Left ventricle myocardium inferior (tissue), 1 donor: ENCODE data around the gene DMGDH. TPM values are rescaled to one million over a fixed set of nuclear protein-coding genes. Genes with fewer than 3 reads are reported as not detected.

Experiments
- DNase-seq: peaks from one replicate; pipeline ENCODE4 v3.0.0-alpha.2; 2020
- H3K27ac ChIP-seq: fragments of 200-600 bp; replicated peaks from 2 replicates; pipeline ENCODE4 v1.8.0; 2021
- H3K27me3 ChIP-seq: fragments of 200-600 bp; 2 replicates; pipeline ENCODE4 v1.8.0; 2021; ENCODE audit warnings: low read depth
- H3K36me3 ChIP-seq: fragments of 200-600 bp; 2 replicates; pipeline ENCODE4 v1.8.0; 2021
- H3K4me1 ChIP-seq: fragments of 200-600 bp; 2 replicates; pipeline ENCODE4 v1.8.0; 2021
- H3K4me3 ChIP-seq: fragments of 200-600 bp; 2 replicates; pipeline ENCODE4 v1.8.0; 2021; ENCODE audit warnings: mild to moderate bottlenecking, moderate library complexity
- H3K9me3 ChIP-seq: fragments of 200-600 bp; replicated peaks from 2 replicates; pipeline ENCODE4 v1.8.0; 2021
- intact Hi-C: fragments of 100-400 bp; cut with micrococcal nuclease; formaldehyde crosslinking; loops from one replicate; pipeline ENCODE4 v1.11.0; 2022
- total RNA-seq: library from RNA; stranded (reverse); fragmentation: NEBNext Ultra II Directional; extraction: Animal tissue kit (Norgen Biotek cat#: 25700); gene quantifications from one replicate; pipeline ENCODE4 v1.2.1, GENCODE V29; 2021
- TF ChIP-seq, protein P1 (sequence below): fragments of 200-600 bp; IDR thresholded peaks from 2 replicates; pipeline ENCODE4 v1.8.0; 2021; ENCODE audit warnings: antibody characterized with exemption, mild to moderate bottlenecking, borderline replicate concordance
- donor health status: DM: no; HTN: yes; CAD: no; lungs with severe emphysema.

Gene DMGDH
- total RNA-seq, 1 donor from 2014 or later = 2.4 TPM

DNA sequence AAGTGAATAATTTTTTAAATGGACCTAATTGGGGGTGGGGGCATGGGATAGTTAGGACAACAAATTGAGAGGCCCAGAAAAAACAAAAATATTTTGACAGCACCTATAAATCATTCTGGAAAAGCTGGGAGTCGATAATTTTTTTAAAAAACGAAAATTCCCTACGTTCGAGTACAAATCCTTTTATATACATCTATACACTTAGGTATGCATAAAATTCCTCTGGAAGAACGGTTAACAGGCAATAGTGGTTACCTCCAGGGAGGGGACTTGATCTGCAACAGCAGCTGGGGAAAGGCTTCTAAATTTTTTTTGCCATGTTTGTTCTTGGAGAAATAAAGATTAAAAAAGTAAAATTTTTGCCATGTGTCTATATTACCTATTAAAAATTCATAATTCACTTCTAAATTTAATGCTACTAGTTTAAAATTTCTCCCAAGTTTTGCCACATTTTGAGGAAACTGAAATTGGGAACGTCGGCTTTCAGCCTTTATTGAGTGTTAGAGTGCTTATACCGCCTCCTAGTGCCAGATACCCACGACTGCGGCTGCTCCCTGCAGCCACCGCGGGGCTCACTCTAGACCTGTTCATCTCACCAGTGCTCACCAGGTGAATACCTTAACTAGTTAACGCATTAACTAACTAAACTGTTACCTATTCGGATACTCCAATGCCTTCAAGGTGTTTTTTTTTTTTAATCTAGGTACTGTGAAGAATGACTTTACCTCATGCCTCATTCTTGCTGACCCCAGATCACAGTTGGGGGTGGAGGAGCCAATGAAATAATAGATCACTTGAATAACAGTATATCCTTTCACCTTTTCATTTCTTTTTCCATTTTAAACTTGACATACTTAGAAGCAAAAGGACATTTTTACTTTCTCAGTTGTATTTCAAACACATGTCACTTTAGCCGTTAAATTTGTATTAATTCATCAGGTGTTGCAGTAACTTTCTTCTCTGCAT, 40.3 kb upstream of the DMGDH start:
- no peak overlapping the region for H3K4me3 ChIP-seq
- peak; percentile 23 for DNase-seq
- intact Hi-C loops = loop anchor here (5.0 kb wide), 1 partner anchor 83 kb away; no protein-coding TSS in a partner anchor
- H3K27ac ChIP-seq = no peak overlapping the region
- no peaks in the 10 kb centered on the region for H3K9me3 ChIP-seq
- peaks cover 18% of the 10 kb centered on the region for H3K4me1 ChIP-seq
- TF ChIP-seq, protein P1, sequence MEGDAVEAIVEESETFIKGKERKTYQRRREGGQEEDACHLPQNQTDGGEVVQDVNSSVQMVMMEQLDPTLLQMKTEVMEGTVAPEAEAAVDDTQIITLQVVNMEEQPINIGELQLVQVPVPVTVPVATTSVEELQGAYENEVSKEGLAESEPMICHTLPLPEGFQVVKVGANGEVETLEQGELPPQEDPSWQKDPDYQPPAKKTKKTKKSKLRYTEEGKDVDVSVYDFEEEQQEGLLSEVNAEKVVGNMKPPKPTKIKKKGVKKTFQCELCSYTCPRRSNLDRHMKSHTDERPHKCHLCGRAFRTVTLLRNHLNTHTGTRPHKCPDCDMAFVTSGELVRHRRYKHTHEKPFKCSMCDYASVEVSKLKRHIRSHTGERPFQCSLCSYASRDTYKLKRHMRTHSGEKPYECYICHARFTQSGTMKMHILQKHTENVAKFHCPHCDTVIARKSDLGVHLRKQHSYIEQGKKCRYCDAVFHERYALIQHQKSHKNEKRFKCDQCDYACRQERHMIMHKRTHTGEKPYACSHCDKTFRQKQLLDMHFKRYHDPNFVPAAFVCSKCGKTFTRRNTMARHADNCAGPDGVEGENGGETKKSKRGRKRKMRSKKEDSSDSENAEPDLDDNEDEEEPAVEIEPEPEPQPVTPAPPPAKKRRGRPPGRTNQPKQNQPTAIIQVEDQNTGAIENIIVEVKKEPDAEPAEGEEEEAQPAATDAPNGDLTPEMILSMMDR = peak; percentile 67
- H3K27me3 ChIP-seq = peaks cover 91% of the 10 kb centered on the region
- no peaks in the 10 kb centered on the region for H3K36me3 ChIP-seq

DNA sequence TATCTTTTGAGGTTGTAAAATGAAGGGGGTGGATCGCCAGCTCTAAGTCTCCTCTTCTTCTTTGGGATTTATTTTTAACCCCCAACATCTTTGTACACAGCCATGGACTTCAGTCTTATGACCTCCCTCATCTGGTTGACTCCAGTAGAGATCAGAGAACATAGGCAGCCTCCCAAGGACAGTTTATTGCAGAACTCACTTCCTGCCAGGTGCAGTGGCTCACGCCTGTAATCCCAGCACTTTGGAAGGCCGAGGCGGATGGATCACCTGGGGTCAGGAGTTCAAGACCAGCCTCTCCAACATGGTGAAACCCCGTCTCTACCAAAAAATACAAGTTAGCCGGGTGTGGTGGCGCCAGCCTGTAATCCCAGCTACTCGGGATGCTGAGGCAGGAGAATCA, 39.3 kb upstream of the DMGDH start:
- no peaks in the 10 kb centered on the region for H3K36me3 ChIP-seq
- H3K27me3 ChIP-seq = peaks cover 86% of the 10 kb centered on the region
- intact Hi-C loops = no loop called here
- H3K4me1 ChIP-seq = peaks cover 18% of the 10 kb centered on the region
- no peak overlapping the region for H3K4me3 ChIP-seq
- no peaks in the 10 kb centered on the region for H3K9me3 ChIP-seq
- TF ChIP-seq, protein P1 = no peak
- DNase-seq = no peak
- no peak overlapping the region for H3K27ac ChIP-seq

DNA sequence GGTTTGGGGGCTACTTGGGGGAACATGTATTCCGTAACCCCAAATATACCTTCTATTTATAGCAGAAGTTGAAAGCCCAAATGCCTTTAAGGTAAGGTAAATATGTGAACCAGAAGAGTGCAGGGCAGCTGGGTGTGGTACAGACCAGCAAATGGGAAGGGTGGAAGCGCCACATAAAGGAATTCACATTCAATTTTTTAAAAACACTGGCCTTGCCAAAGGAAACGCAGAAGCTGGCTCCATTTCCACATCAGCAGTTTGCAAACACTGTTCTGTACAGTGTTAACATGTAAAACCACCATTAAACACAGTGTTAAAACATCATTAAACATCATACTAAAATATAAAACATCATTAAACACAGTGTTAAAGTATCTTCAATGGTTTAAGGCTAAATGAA, 38.6 kb upstream of the DMGDH start:
- H3K27ac ChIP-seq = no peak overlapping the region
- TF ChIP-seq, protein P1 = no peak
- intact Hi-C loops = no loop called here
- H3K9me3 ChIP-seq = no peaks in the 10 kb centered on the region
- peaks cover 78% of the 10 kb centered on the region for H3K27me3 ChIP-seq
- no peak overlapping the region for H3K4me3 ChIP-seq
- peaks cover 18% of the 10 kb centered on the region for H3K4me1 ChIP-seq
- no peak for DNase-seq
- no peaks in the 10 kb centered on the region for H3K36me3 ChIP-seq

DNA sequence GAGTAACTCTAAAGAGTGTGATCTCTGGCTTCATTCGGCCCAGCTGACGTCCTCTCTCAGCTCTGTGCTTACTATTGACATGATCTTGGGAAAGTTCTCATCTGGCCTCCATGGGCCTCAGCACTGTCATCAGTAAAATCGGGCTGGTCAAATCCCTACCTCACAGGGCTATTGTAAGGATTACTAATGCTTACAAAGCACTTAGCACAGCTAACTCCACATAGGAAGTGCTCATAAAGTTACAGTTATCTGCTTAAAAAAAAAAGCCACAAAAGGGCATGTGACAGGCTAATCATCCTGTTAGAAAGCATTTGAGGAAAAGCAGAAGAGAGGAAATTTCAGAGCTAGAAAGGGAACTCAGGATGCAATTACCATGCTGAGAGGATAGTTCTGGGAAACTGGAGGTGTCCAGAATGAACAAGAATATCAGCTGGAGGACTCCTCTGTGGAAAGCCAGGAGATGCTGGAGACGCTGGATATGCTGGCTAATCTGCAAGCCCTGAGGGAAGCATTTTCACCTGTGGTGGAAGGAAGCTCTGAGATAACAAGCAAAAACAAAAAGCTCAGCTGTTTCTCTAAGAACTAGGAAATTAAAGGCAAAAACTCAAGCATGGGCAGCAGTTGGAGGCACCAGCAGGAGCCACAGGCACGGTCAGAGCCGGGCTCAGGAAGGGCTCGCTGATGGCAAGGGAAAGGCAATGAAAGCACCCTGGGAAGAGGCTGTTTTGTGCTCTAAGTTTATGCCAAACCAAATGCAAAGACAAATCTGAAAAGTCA, 37.7 kb upstream of the DMGDH start:
- Histone ChIP-seq H3K36me3 (no peaks in the 10 kb centered on the region), H3K27ac (no peak overlapping the region), H3K4me3 (no peak overlapping the region), H3K9me3 (no peaks in the 10 kb centered on the region), H3K4me1 (peaks cover 15% of the 10 kb centered on the region), H3K27me3 (peaks cover 70% of the 10 kb centered on the region)
- intact Hi-C loops = no loop called here
- TF ChIP-seq, protein P1 = no peak
- DNase-seq = no peak

DNA sequence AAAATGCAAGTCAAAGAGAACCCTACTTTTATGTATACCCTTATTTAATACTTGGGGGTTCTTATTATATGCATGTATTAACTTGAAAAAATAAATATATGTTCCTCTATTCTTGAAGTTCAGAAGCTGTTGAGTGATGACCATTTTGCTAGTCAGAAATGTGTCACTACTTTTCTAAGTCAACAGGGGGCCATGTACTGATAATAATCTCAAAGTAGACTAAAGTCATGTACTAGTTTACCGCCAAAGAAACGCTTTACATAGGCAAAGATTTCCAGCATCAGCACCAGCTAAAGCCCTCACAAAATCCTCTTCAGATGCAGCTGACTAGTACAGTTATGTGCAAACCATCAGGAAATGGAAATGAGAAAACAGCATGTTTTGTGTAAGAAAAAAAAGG, 36.4 kb upstream of the DMGDH start:
- TF ChIP-seq, protein P1 = no peak
- Histone ChIP-seq H3K27me3 (peaks cover 56% of the 10 kb centered on the region), H3K4me3 (no peak overlapping the region), H3K27ac (no peak overlapping the region), H3K4me1 (peaks cover 6% of the 10 kb centered on the region), H3K36me3 (no peaks in the 10 kb centered on the region), H3K9me3 (no peaks in the 10 kb centered on the region)
- no peak for DNase-seq
- intact Hi-C loops = no loop called here
